ENCODE measurements around the gene CERT1. TPM values are rescaled to one million over a fixed set of nuclear protein-coding genes. Genes with fewer than 3 reads are reported as not detected.
"Not testable (repeated sequence)": the region's sequence is repeated elsewhere in the genome, so short reads cannot be mapped to it uniquely, and the experiment has no call there.

CERT1 gene, protein sequence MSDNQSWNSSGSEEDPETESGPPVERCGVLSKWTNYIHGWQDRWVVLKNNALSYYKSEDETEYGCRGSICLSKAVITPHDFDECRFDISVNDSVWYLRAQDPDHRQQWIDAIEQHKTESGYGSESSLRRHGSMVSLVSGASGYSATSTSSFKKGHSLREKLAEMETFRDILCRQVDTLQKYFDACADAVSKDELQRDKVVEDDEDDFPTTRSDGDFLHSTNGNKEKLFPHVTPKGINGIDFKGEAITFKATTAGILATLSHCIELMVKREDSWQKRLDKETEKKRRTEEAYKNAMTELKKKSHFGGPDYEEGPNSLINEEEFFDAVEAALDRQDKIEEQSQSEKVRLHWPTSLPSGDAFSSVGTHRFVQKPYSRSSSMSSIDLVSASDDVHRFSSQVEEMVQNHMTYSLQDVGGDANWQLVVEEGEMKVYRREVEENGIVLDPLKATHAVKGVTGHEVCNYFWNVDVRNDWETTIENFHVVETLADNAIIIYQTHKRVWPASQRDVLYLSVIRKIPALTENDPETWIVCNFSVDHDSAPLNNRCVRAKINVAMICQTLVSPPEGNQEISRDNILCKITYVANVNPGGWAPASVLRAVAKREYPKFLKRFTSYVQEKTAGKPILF
- total RNA-seq (ENCODE audit: unreplicated experiment) = 45.4 TPM
- long read RNA-seq, partial matches to known transcripts = 4 of 14 reads
- long read RNA-seq, other reads (novel, unspliced or antisense) = 0 of 14 reads

- H3K4me3 Mint-ChIP-seq (ENCODE audit: unreplicated experiment) = peak within 1 kb of the TSS; percentile 99
- peak; percentile 97 for DNase-seq
- H3K9me3 Mint-ChIP-seq (ENCODE audit: unreplicated experiment) = peaks cover 11% of the 10 kb centered on the region
- H3K36me3 Mint-ChIP-seq (ENCODE audit: unreplicated experiment) = no peaks in the 10 kb centered on the region
- peaks cover 18% of the 10 kb centered on the region for H3K4me1 Mint-ChIP-seq (ENCODE audit: low read depth, unreplicated experiment)
- TF ChIP-seq, protein P1, sequence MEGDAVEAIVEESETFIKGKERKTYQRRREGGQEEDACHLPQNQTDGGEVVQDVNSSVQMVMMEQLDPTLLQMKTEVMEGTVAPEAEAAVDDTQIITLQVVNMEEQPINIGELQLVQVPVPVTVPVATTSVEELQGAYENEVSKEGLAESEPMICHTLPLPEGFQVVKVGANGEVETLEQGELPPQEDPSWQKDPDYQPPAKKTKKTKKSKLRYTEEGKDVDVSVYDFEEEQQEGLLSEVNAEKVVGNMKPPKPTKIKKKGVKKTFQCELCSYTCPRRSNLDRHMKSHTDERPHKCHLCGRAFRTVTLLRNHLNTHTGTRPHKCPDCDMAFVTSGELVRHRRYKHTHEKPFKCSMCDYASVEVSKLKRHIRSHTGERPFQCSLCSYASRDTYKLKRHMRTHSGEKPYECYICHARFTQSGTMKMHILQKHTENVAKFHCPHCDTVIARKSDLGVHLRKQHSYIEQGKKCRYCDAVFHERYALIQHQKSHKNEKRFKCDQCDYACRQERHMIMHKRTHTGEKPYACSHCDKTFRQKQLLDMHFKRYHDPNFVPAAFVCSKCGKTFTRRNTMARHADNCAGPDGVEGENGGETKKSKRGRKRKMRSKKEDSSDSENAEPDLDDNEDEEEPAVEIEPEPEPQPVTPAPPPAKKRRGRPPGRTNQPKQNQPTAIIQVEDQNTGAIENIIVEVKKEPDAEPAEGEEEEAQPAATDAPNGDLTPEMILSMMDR (IDR thresholded peaks at IDR 0.05; ENCODE audit: partially characterized antibody, unreplicated experiment) = no peak
- H3K27ac Mint-ChIP-seq (ENCODE audit: unreplicated experiment) = peak within 1 kb of the TSS; percentile 99
- H3K27me3 Mint-ChIP-seq (ENCODE audit: unreplicated experiment) = peaks cover 8% of the 10 kb centered on the region
Observed at GRCh38 chr5:75511435-75512382, at the start of gene CERT1, which contains the start of gene POLK. Gene CERT1, minus strand, starts transcription at chr5:75511629. Its CDS starts 422 bp downstream, at chr5:75511207. Gene POLK, plus strand, starts transcription at chr5:75511891.

DNA sequence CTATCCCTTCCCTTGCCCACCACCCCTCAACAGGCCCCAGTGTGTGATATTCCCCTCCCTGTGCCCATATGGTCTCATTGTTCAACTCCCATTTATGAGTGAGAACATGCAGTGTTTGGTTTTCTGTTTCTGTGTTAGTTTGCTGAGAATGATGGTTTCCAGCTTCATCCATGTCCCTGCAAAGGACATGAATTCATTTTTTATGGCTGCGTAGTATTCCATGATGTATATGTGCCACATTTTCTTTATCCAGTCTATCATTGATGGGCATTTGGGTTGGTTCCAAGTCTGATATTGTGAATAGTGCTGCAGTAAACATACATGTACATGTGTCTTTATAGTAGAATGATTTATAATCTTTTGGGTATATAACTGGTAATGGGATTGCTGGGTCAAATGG is 49.2 kb upstream of the CERT1 start:
- not testable (repeated sequence) for H3K27me3 Mint-ChIP-seq (ENCODE audit: unreplicated experiment); H3K9me3 Mint-ChIP-seq (ENCODE audit: unreplicated experiment); H3K27ac Mint-ChIP-seq (ENCODE audit: unreplicated experiment); H3K4me1 Mint-ChIP-seq (ENCODE audit: low read depth, unreplicated experiment); DNase-seq; H3K4me3 Mint-ChIP-seq (ENCODE audit: unreplicated experiment)
- H3K36me3 Mint-ChIP-seq (ENCODE audit: unreplicated experiment) = peaks cover 42% of the 10 kb centered on the region

DNA sequence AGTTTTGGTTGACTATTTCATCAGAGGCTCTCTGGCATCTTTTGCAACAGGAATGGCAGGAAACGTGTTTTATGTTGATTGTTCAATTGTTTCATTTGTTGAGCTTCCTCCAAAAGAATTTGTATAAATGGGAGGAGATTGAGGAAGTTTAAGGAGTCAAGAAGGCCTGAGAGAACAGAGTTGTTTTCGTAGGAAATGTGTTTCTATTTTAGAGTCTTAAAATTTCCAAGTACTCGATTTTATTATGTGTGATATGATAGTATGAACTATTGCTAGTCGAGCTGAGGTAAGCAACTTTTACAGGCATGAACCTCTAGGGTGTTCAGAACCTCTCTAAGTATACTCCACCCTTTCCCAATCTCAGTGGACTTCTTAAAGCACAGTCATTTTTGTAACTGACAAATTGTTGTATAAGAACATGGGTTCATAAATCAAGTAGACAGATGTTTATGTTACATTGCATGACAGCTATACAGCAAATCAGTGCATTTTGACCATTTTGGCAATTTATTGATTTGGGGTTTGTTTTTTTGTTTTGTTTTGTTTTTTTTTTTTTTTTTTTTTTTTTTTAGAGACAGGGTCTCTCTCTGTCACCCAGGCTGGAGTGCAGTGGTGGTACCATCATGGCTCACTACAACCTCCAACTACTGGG is 47.7 kb upstream of the CERT1 start:
- Mint-ChIP-seq H3K4me1 (ENCODE audit: low read depth, unreplicated experiment) (peaks cover 3% of the 10 kb centered on the region), H3K4me3 (ENCODE audit: unreplicated experiment) (no peak overlapping the region), H3K36me3 (ENCODE audit: unreplicated experiment) (peaks cover 35% of the 10 kb centered on the region), H3K27me3 (ENCODE audit: unreplicated experiment) (no peaks in the 10 kb centered on the region), H3K9me3 (ENCODE audit: unreplicated experiment) (peaks cover 5% of the 10 kb centered on the region), H3K27ac (ENCODE audit: unreplicated experiment) (no peak overlapping the region)
- TF ChIP-seq, protein P1 (IDR thresholded peaks at IDR 0.05; ENCODE audit: partially characterized antibody, unreplicated experiment) = no peak
- DNase-seq = no peak

GRCh38 chr5:75558221-75558620 is 46.8 kb upstream of the CERT1 start:
- no peak for DNase-seq
- H3K36me3 Mint-ChIP-seq (ENCODE audit: unreplicated experiment) = peaks cover 26% of the 10 kb centered on the region
- TF ChIP-seq, protein P1 (IDR thresholded peaks at IDR 0.05; ENCODE audit: partially characterized antibody, unreplicated experiment) = no peak
- peaks cover 3% of the 10 kb centered on the region for H3K4me1 Mint-ChIP-seq (ENCODE audit: low read depth, unreplicated experiment)
- no peak overlapping the region for H3K27ac Mint-ChIP-seq (ENCODE audit: unreplicated experiment)
- peaks cover 3% of the 10 kb centered on the region for H3K9me3 Mint-ChIP-seq (ENCODE audit: unreplicated experiment)
- no peak overlapping the region for H3K4me3 Mint-ChIP-seq (ENCODE audit: unreplicated experiment)
- H3K27me3 Mint-ChIP-seq (ENCODE audit: unreplicated experiment) = no peaks in the 10 kb centered on the region

DNA sequence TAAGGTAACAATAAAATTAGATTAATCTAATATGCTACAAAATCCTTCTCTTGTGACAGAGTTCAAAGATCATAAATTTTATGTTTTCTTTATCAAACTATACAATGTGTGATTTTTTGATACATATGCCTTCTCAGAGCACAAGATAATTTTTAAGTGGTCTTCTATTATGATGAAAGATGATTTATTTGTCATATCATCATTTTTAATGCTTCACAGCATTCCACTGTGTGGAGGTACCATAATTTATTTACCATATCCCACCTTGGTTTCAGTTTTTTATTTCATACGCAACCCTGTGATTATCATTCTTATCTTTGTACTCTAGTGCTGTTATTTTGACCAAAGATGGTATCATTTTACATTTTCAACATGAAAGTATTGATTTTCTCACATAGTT is 41.9 kb upstream of the CERT1 start:
- Mint-ChIP-seq H3K9me3 (ENCODE audit: unreplicated experiment) (no peaks in the 10 kb centered on the region), H3K4me3 (ENCODE audit: unreplicated experiment) (no peak overlapping the region), H3K27ac (ENCODE audit: unreplicated experiment) (no peak overlapping the region)

More for the DNA sequence above, 41.9 kb upstream of the CERT1 start:
- TF ChIP-seq, protein P1 (IDR thresholded peaks at IDR 0.05; ENCODE audit: partially characterized antibody, unreplicated experiment) = no peak
- Mint-ChIP-seq H3K36me3 (ENCODE audit: unreplicated experiment) (peaks cover 4% of the 10 kb centered on the region), H3K27me3 (ENCODE audit: unreplicated experiment) (no peaks in the 10 kb centered on the region), H3K4me1 (ENCODE audit: low read depth, unreplicated experiment) (peaks cover 3% of the 10 kb centered on the region)
- no peak for DNase-seq

Data from glutamatergic neuron (in vitro differentiated cells).